Right lobe of liver (tissue), 6 donors: Measurements from ENCODE around the gene GPR158. TPM values are rescaled to one million over a fixed set of nuclear protein-coding genes. Genes with fewer than 3 reads are reported as not detected.
"Not testable (repeated sequence)": the region's sequence is repeated elsewhere in the genome, so short reads cannot be mapped to it uniquely, and the experiment has no call there.

Experiments
- ATAC-seq, 4 donors: fragments of 200-7000 bp; cut with Tn5 transposase; one replicate each; pipeline ENCODE4 v1.9.1; 2020; ENCODE audit warnings: mild to moderate bottlenecking in 4 of 4, moderate library complexity in 4 of 4
- DNase-seq, 3 donors: peaks; one replicate each; pipeline ENCODE4 v3.0.0-alpha.2; 2020
- H3K27ac ChIP-seq, 3 donors: fragments of 200-600 bp; one replicate each; pipeline ENCODE4 v1.8.0; 2022
- H3K27me3 ChIP-seq, 2 donors: fragments of 200-600 bp; one replicate each; pipeline ENCODE4 v1.8.0; 2022
- H3K36me3 ChIP-seq, 4 donors: fragments of 200-600 bp; sonication (generic) in 1 of 4; one replicate each; pipeline versions ENCODE4 v1.5.1 to v1.8.0; 2017 to 2022; ENCODE audit warnings: control low read depth in 1 of 4
- H3K4me1 ChIP-seq, 4 donors: fragments of 200-600 bp; sonication (generic) in 1 of 4; one replicate each; pipeline versions ENCODE4 v1.5.1 to v1.8.0; 2017 to 2022; ENCODE audit warnings: control low read depth in 1 of 4
- H3K4me3 ChIP-seq, 3 donors: fragments of 200-600 bp; one replicate each; pipeline ENCODE4 v1.8.0; 2022
- H3K9me3 ChIP-seq, 4 donors: fragments of 200-600 bp; sonication (generic) in 1 of 4; one replicate each; pipeline versions ENCODE4 v1.5.1 to v1.8.0; 2017 to 2022; ENCODE audit warnings: control low read depth in 1 of 4
- POLR2A ChIP-seq: fragments of 450-650 bp; IDR thresholded peaks from one replicate; pipeline ENCODE4 v1.6.1; 2017; ENCODE audit warnings: antibody characterized with exemption, mild to moderate bottlenecking
- WGBS: methylation state at CpG from one replicate; pipeline ENCODE4 v1.1.6; 2018; ENCODE audit warnings: low coverage, low lambda C conversion rate; ENCODE audit not compliant: insufficient coverage; ENCODE audit errors: missing lambda C conversion rate; 5-methylcytosine and 5-hydroxymethylcytosine counted together
- intact Hi-C, 2 donors: fragments of 100-400 bp; cut with DNase I; formaldehyde crosslinking; loops; one replicate each; pipeline versions ENCODE4 v1.11.2 to v1.14.1; 2022
- total RNA-seq, 6 experiments: library from RNA; depleted of rRNA in 2 of 6; stranded (reverse); fragments of >200 nt in 2 of 6; fragmentation: NEBNext Ultra II Directional in 3 of 6; extraction: Animal tissue kit (Norgen Biotek cat#: 25700) in 3 of 6; gene quantifications; one replicate each; pipeline versions ENCODE4 v1.1.0 to v1.2.4, GENCODE V29; 2016 to 2023
- TF ChIP-seq, protein P1 (sequence below), 4 donors: fragments of 200-600 bp in 3 of 4; fragments of 450-650 bp in 1 of 4; IDR thresholded peaks; one replicate each; pipeline versions ENCODE4 v1.5.1 to v1.8.0; 2016 to 2022; ENCODE audit warnings: antibody characterized with exemption in 4 of 4, mild to moderate bottlenecking in 2 of 4
- donor health status: DM: no; HTN: yes; CAD: no.
- donor health status: DM: no; HTN: no; CAD: no.
- donor health status: DM: no; HTN: no; CAD: no.
- donor health status: DM: no; HTN: yes; CAD: no.
- donor health status: DM: no; HTN: yes; CAD: no.

Gene GPR158
- total RNA-seq, 6 experiments from 2014 or later: 0.04 to 0.14 TPM; not detected in 4

DNA sequence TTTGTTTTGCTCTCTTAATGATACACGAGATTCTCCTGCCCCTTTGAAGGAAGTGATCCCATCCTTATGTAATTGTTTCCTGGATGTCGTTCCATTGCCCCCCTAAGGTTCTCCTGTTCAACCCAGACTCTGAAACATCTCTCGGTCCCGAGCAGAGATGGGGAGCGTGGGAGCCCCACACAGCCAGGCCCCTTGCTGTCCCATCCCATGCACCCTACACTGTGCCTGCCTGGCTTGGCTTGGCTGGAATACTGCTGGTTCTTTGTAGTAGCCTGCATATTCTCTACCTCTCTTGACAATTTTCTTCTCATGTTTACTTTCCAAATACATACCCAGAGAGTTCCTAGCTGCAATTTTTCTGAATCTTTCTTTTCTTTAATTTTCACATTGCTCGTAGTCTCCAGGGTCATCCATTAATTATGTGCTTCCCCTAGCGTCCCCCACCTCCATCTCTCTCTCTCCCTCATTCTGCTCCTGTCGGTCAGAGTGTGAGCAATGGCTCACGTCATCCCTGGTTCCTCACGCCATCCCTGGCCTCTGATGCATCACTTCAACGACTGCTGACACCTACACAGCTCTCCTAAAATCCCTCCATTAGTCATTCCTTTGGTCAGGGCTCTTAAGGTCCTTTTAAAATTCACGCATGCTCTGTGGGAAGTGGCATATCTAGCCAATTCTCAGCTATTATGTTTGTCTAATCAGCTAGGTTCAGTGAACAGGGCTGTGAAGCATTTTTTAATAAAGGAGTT is 32.5 kb upstream of the GPR158 start:
- 35% methylated on average over 10 of the region's 12 CpGs for WGBS
- ATAC-seq (no peak), DNase-seq (no peak)
- no peak overlapping the region for H3K4me3 ChIP-seq
- intact Hi-C loops: no loop called here
- H3K27me3 ChIP-seq: no peaks in the 10 kb centered on the region
- H3K9me3 ChIP-seq: no peaks in the 10 kb centered on the region
- no peak overlapping the region for H3K27ac ChIP-seq
- TF ChIP-seq, protein P1, sequence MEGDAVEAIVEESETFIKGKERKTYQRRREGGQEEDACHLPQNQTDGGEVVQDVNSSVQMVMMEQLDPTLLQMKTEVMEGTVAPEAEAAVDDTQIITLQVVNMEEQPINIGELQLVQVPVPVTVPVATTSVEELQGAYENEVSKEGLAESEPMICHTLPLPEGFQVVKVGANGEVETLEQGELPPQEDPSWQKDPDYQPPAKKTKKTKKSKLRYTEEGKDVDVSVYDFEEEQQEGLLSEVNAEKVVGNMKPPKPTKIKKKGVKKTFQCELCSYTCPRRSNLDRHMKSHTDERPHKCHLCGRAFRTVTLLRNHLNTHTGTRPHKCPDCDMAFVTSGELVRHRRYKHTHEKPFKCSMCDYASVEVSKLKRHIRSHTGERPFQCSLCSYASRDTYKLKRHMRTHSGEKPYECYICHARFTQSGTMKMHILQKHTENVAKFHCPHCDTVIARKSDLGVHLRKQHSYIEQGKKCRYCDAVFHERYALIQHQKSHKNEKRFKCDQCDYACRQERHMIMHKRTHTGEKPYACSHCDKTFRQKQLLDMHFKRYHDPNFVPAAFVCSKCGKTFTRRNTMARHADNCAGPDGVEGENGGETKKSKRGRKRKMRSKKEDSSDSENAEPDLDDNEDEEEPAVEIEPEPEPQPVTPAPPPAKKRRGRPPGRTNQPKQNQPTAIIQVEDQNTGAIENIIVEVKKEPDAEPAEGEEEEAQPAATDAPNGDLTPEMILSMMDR (IDR thresholded peaks at IDR 0.05): no peak
- TF ChIP-seq POLR2A: no peak
- H3K36me3 ChIP-seq: no peaks in the 10 kb centered on the region
- no peaks in the 10 kb centered on the region for H3K4me1 ChIP-seq

DNA sequence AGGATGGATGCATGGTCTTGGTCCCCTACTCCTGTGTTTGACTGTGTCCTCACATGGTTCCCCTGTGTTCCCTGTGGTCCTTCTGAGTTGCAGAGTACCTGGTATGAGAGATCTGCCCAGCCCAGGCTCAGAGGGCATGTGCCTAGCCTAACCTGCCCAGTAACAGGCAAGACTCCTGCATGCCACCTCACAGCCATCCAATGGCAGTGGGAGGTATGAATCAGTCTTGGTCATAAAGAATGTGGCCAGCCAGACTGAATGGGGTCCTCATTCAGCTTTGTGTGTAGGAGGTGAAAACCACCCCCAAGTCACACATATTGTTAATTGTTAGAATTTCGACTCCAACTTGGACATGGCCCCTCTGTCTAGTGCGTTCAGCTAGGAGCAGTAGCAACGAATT is 17.2 kb upstream of the GPR158 start:
- Histone ChIP-seq H3K27me3 (no peaks in the 10 kb centered on the region), H3K4me3 (no peak overlapping the region), H3K4me1 (no peaks in the 10 kb centered on the region), H3K27ac (no peak overlapping the region), H3K9me3 (no peaks in the 10 kb centered on the region), H3K36me3 (no peaks in the 10 kb centered on the region)
- no peak for DNase-seq
- TF ChIP-seq POLR2A: no peak
- TF ChIP-seq, protein P1 (IDR thresholded peaks at IDR 0.05): no peak
- intact Hi-C loops: no loop called here
- no peak for ATAC-seq
- WGBS: 34% methylated on average over 2 of the region's 3 CpGs

- 42% methylated on average over 2 of the region's 2 CpGs for WGBS
- TF ChIP-seq, protein P1 (IDR thresholded peaks at IDR 0.05): no peak
- TF ChIP-seq POLR2A: no peak
- intact Hi-C loops: no loop called here
- Histone ChIP-seq H3K4me1 (no peaks in the 10 kb centered on the region), H3K4me3 (no peak overlapping the region), H3K27ac (no peak overlapping the region), H3K9me3 (no peaks in the 10 kb centered on the region), H3K36me3 (no peaks in the 10 kb centered on the region), H3K27me3 (no peaks in the 10 kb centered on the region)
- DNase-seq (no peak), ATAC-seq (no peak)
Measured at GRCh38 chr10:25159591-25159990, 15.2 kb upstream of the GPR158 start.

- H3K9me3 ChIP-seq: no peaks in the 10 kb centered on the region
- ATAC-seq: no peak
- TF ChIP-seq, protein P1 (IDR thresholded peaks at IDR 0.05): no peak
- TF ChIP-seq POLR2A: no peak
- H3K27ac ChIP-seq: no peak overlapping the region
- 25% methylated on average over 2 of the region's 2 CpGs for WGBS
- no peak for DNase-seq
- H3K27me3 ChIP-seq: no peaks in the 10 kb centered on the region
- intact Hi-C loops: no loop called here
- no peaks in the 10 kb centered on the region for H3K36me3 ChIP-seq
- H3K4me1 ChIP-seq: no peaks in the 10 kb centered on the region
- H3K4me3 ChIP-seq: no peak overlapping the region
Measured at GRCh38 chr10:25162391-25162790, 12.4 kb upstream of the GPR158 start.

DNA sequence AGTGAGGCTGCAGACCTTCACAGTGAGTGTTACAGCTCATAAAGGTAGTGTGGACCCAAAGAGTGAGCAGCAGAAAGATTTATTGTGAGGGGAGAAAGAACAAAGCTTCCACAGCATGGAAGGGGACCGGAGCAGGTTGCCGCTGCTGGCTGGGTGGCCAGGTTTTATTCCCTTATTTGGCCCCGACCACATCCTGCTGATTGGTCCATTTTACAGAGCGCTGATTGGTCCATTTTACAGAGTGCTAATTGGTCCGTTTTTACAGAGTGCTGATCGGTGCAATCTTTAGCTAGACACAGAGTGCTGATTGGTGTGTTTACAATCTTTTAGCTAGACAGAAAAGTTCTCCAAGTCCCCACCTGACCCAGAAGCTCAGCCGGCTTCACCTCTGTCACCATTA is 11.3 kb upstream of the GPR158 start:
- H3K27ac ChIP-seq, intact Hi-C loops, H3K36me3 ChIP-seq, DNase-seq, H3K4me1 ChIP-seq, H3K27me3 ChIP-seq, ATAC-seq, H3K9me3 ChIP-seq, H3K4me3 ChIP-seq: not testable (repeated sequence)
- WGBS: 80% methylated on average over 7 of the region's 7 CpGs
